GM23248 (cell line): Measurements from ENCODE around the gene YWHAQ. TPM values are rescaled to one million over a fixed set of nuclear protein-coding genes. Genes with fewer than 3 reads are reported as not detected.
A peak's percentile ranks its signal among the peaks of the same experiment; 100 is the strongest.

Source experiments
- DNase-seq: peaks from one replicate; pipeline ENCODE4 v3.0.0-alpha.2; 2015
- H2AFZ ChIP-seq: fragments of 200-600 bp; sonication (generic); 2 replicates; pipeline ENCODE4 v1.6.1; 2016; ENCODE audit warnings: antibody characterized with exemption
- H3F3A ChIP-seq: fragments of 200-600 bp; sonication (generic); 2 replicates; pipeline ENCODE4 v1.6.1; 2016; ENCODE audit warnings: mild to moderate bottlenecking, antibody characterized with exemption, mixed run types; ENCODE audit not compliant: insufficient read depth
- H3K27ac ChIP-seq: fragments of 200-600 bp; sonication (generic); 2 replicates; pipeline ENCODE4 v1.5.1; 2016; ENCODE audit warnings: mild to moderate bottlenecking
- H3K27me3 ChIP-seq: fragments of 200-600 bp; sonication (generic); replicated peaks from 2 replicates; pipeline ENCODE4 v1.6.1; 2016; ENCODE audit warnings: mild to moderate bottlenecking; ENCODE audit not compliant: insufficient read depth
- H3K36me3 ChIP-seq: fragments of 200-600 bp; sonication (generic); 2 replicates; pipeline ENCODE4 v1.6.1; 2016; ENCODE audit warnings: low read depth, mild to moderate bottlenecking
- H3K4me1 ChIP-seq: fragments of 200-600 bp; sonication (generic); 2 replicates; pipeline ENCODE4 v1.6.1; 2016; ENCODE audit warnings: mild to moderate bottlenecking; ENCODE audit not compliant: insufficient read depth
- H3K4me2 ChIP-seq: fragments of 200-600 bp; sonication (generic); one replicate; pipeline ENCODE4 v1.6.1; 2016; ENCODE audit warnings: mild to moderate bottlenecking; ENCODE audit not compliant: unreplicated experiment
- H3K4me3 ChIP-seq: fragments of 200-600 bp; sonication (generic); 2 replicates; pipeline ENCODE4 v1.5.1; 2016; ENCODE audit warnings: mild to moderate bottlenecking
- H3K79me2 ChIP-seq: fragments of 200-600 bp; sonication (generic); 2 replicates; pipeline ENCODE4 v1.6.1; 2016; ENCODE audit warnings: mild to moderate bottlenecking; ENCODE audit not compliant: insufficient read depth
- H3K9ac ChIP-seq: fragments of 200-600 bp; sonication (generic); 2 replicates; pipeline ENCODE4 v1.6.1; 2016; ENCODE audit warnings: mild to moderate bottlenecking
- H3K9me2 ChIP-seq: fragments of 200-600 bp; sonication (generic); 2 replicates; pipeline ENCODE4 v1.6.1; 2016; ENCODE audit warnings: mixed run types, mild to moderate bottlenecking, moderate library complexity; ENCODE audit not compliant: insufficient read depth
- H3K9me3 ChIP-seq: fragments of 200-600 bp; sonication (generic); one replicate; pipeline ENCODE4 v1.6.1; 2017; ENCODE audit warnings: low read depth
- H4K20me1 ChIP-seq: fragments of 200-600 bp; sonication (generic); 2 replicates; pipeline ENCODE4 v1.6.0; 2016; ENCODE audit not compliant: insufficient read depth
- EZH2 ChIP-seq: fragments of 200-600 bp; sonication (generic); IDR thresholded peaks from 2 replicates; pipeline ENCODE4 v1.6.1; 2018; ENCODE audit warnings: antibody characterized with exemption, mild to moderate bottlenecking; ENCODE audit not compliant: insufficient read depth, poor library complexity, severe bottlenecking
- EZH2phosphoT487 ChIP-seq: fragments of 200-600 bp; sonication (generic); IDR thresholded peaks from 2 replicates; pipeline ENCODE4 v1.6.1; 2018; ENCODE audit warnings: antibody characterized with exemption, moderate library complexity, mild to moderate bottlenecking, low read depth; ENCODE audit not compliant: insufficient read depth
- WGBS, 2 experiments: methylation state at CpG; one replicate each; pipeline ENCODE4 v1.1.6; 2015 to 2017; ENCODE audit warnings: low lambda C conversion rate in 2 of 2, low coverage in 1 of 2; ENCODE audit errors: missing lambda C conversion rate in 2 of 2; 5-methylcytosine and 5-hydroxymethylcytosine counted together
- in situ Hi-C: fragments of 300-500 bp; cut with MboI; formaldehyde crosslinking; loops from 2 replicates; pipeline ENCODE4 v1.15.0; 2020
- polyA plus RNA-seq: library from polyadenylated mRNA; unstranded; fragments of >200 nt; fragmentation: Nextera tagmentation; extraction: Ambion mirVana; gene quantifications from 2 replicates; pipeline ENCODE4 v1.2.1, GENCODE V29; 2016
- total RNA-seq: library from RNA; depleted of rRNA; stranded (reverse); fragments of >200 nt; shearing (Covaris generic); gene quantifications from 2 replicates; pipeline ENCODE4 v1.2.3, GENCODE V29; 2014

The YWHAQ gene
- total and polyA plus RNA-seq, 2 experiments from 2014 or later: 400 to 694 TPM

DNA sequence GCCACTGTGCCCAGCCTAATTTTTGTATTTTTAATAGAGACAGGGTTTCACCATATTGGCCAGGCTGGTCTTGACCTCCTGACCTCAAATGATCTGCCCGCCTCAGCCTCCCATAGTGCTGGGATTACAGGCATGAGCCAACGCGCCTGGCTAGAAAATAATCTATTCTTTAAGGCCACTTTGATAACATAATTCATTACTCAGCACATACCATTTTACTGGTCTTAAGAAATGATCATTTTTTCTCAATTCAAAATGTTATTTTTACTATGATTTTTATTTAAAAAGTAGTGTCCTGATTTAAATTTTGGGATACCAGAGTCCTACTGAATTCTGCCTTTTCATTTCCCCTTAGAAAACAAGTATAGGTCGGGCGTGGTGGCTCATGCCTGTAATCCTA lies 48.2 kb downstream of the YWHAQ start:
- peaks cover 65% of the 10 kb centered on the region for H3K36me3 ChIP-seq
- TF ChIP-seq EZH2phosphoT487: no peak
- no peak for TF ChIP-seq EZH2
- WGBS, 2 experiments: 97 to 100% methylated on average over 5 of the region's 5 CpGs
- H4K20me1 ChIP-seq: no peaks in the 10 kb centered on the region; the same call in 1 of the 2 replicates
- no peak overlapping the region for H3K27ac ChIP-seq
- H2AFZ ChIP-seq: no peak overlapping the region
- no peaks in the 10 kb centered on the region for H3K9me3 ChIP-seq
- H3K27me3 ChIP-seq: no peaks in the 10 kb centered on the region
- H3K4me3 ChIP-seq: no peak overlapping the region
- DNase-seq: no peak
- no peak overlapping the region for H3K9ac ChIP-seq
- no peaks in the 10 kb centered on the region for H3K9me2 ChIP-seq
- H3K79me2 ChIP-seq: peaks cover 56% of the 10 kb centered on the region
- no peak overlapping the region for H3K4me2 ChIP-seq
- in situ Hi-C loops: no loop called here
- peaks cover 5% of the 10 kb centered on the region; the same call in 1 of the 2 replicates for H3K4me1 ChIP-seq
- peaks cover 30% of the 10 kb centered on the region for H3F3A ChIP-seq

DNA sequence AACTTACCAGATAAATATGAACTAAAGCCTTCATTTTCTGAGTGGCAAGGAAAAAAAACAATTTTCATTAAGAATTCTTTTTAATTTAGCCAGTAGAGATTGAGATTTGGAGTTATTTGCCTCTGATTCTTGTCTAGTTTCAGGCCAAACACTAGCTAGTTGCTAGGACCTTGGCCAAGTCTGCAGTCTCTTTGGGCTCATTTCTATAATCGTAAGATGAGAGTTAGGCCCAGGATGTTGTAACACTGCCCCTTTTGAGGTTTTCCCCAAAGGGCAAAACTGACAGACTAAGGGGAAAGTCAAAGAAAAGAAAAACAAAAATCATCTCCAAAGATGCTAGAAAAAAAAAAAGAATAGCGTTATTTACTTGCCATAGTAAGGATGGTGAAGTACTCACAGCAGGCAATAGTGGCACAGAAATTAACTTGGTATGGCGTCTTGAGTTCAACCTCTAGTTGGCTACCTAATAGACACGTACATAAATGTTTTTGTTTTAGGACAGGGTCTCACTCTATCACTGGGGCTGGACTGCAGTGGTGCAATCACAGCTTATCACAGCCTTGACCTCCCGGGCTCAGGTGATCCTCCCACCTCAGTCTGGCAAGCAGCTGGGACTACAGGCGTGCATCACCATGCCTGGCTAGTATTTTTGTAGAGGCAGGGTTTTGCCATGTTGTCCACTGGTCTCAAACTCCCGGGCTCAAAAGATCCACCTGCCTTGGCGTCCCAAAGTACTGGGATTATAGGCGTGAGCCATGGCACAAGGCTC lies 52.1 kb downstream of the YWHAQ start:
- H3F3A ChIP-seq: peaks cover 32% of the 10 kb centered on the region
- H4K20me1 ChIP-seq: no peaks in the 10 kb centered on the region
- no peak for TF ChIP-seq EZH2phosphoT487
- TF ChIP-seq EZH2: no peak
- peaks cover 17% of the 10 kb centered on the region for H3K4me1 ChIP-seq
- H3K4me2 ChIP-seq: no peak overlapping the region
- H3K9me2 ChIP-seq: no peaks in the 10 kb centered on the region
- H3K27ac ChIP-seq: no peak overlapping the region
- H3K36me3 ChIP-seq: peaks cover 30% of the 10 kb centered on the region
- DNase-seq: peak; percentile 13
- H3K79me2 ChIP-seq: peaks cover 22% of the 10 kb centered on the region
- H3K9me3 ChIP-seq: no peaks in the 10 kb centered on the region
- H2AFZ ChIP-seq: no peak overlapping the region
- 78 to 79% methylated on average over 9 of the region's 9 CpGs for WGBS, 2 experiments
- in situ Hi-C loops: no loop called here
- no peak overlapping the region for H3K4me3 ChIP-seq
- H3K27me3 ChIP-seq: no peaks in the 10 kb centered on the region
- no peak overlapping the region for H3K9ac ChIP-seq

DNA sequence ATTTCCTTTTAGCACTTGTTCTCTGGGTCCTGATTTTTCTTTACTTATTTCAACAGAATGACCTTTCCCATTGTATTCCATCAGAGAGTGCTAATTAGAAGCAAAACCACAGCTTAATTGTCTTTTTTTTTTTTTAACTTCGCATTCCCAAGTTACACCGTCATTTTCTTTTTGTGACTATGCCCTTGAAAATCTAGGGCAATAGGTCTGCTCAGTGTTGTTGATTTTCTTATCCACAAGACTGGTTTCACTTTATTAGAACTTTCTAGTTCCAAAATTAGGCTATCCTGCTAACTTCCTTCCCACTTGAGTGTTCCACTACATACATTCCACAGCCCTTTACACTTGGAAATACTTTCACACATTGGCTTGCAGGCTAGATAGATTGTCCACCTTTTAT lies 56.5 kb downstream of the YWHAQ start:
- Histone ChIP-seq H3F3A (peaks cover 42% of the 10 kb centered on the region), H3K4me1 (peaks cover 22% of the 10 kb centered on the region), H3K9me3 (no peaks in the 10 kb centered on the region), H2AFZ (no peak overlapping the region), H3K9me2 (no peaks in the 10 kb centered on the region), H3K4me2 (peak overlapping the region; percentile 57), H4K20me1 (no peaks in the 10 kb centered on the region), H3K27me3 (no peaks in the 10 kb centered on the region), H3K9ac (no peak overlapping the region), H3K27ac (peak overlapping the region; percentile 39), H3K4me3 (no peak overlapping the region), H3K79me2 (no peaks in the 10 kb centered on the region), H3K36me3 (no peaks in the 10 kb centered on the region)
- DNase-seq: peak; percentile 36
- in situ Hi-C loops: no loop called here
- 24 to 28% methylated on average over 2 of the region's 2 CpGs for WGBS, 2 experiments
- TF ChIP-seq EZH2phosphoT487 (no peak), EZH2 (no peak)

DNA sequence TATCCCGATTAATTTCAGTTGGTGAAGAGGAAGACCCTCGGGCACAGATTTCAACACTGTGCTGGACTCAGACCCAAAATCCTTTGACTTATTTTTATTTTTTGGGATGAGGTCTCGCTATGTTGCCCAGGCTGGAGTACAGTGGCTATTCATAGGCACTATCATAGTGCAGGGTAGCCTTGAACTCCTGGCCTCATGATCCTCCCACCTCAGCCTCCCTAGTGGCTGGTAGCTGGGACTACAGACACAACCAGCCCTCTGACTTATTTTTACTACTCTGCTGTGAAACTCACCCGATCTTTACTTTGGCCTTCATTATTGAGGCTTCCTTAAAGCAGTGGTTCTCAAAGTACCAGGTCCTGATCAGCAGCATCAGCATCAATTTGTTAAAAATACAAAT lies 57.0 kb downstream of the YWHAQ start:
- no peaks in the 10 kb centered on the region for H3K9me3 ChIP-seq
- peaks cover 42% of the 10 kb centered on the region for H3F3A ChIP-seq
- H3K36me3 ChIP-seq: no peaks in the 10 kb centered on the region
- peaks cover 22% of the 10 kb centered on the region for H3K4me1 ChIP-seq
- TF ChIP-seq EZH2 (no peak), EZH2phosphoT487 (no peak)
- H4K20me1 ChIP-seq: no peaks in the 10 kb centered on the region
- H3K79me2 ChIP-seq: no peaks in the 10 kb centered on the region
- peak overlapping the region; percentile 57 for H3K4me2 ChIP-seq
- in situ Hi-C loops: no loop called here
- WGBS, 2 experiments: 75 to 84% methylated on average over 4 of the region's 4 CpGs
- peak; percentile 28 for DNase-seq
- no peak overlapping the region for H3K4me3 ChIP-seq
- no peak overlapping the region for H2AFZ ChIP-seq
- no peaks in the 10 kb centered on the region for H3K9me2 ChIP-seq
- H3K27me3 ChIP-seq: no peaks in the 10 kb centered on the region
- H3K9ac ChIP-seq: no peak overlapping the region
- peak overlapping the region; percentile 39 for H3K27ac ChIP-seq
